SU-DHL-6 (cell line): ENCODE results near the gene LRRTM4.

Source experiments
- H2AFZ ChIP-seq: fragments of 200-600 bp; sonication (generic); 2 replicates; pipeline ENCODE4 v1.6.1; 2014; ENCODE audit warnings: low read depth, mild to moderate bottlenecking, moderate library complexity, mixed read lengths, antibody characterized with exemption, low read length; ENCODE audit not compliant: severe bottlenecking
- H3F3A ChIP-seq: fragments of 200-600 bp; shearing (Covaris generic); 2 replicates; pipeline ENCODE4 v1.6.0; 2016; ENCODE audit warnings: antibody characterized with exemption, mild to moderate bottlenecking; ENCODE audit not compliant: insufficient read depth
- H3K27ac ChIP-seq: fragments of 200-600 bp; sonication (generic); 2 replicates; pipeline ENCODE4 v1.5.1; 2016; ENCODE audit warnings: low read depth, mild to moderate bottlenecking, low read length, moderate library complexity, mixed read lengths
- H3K27me3 ChIP-seq: fragments of 200-600 bp; sonication (generic), shearing (Covaris generic); 2 replicates; pipeline ENCODE4 v1.6.0; 2014; ENCODE audit warnings: mild to moderate bottlenecking, low read length
- H3K36me3 ChIP-seq: fragments of 200-600 bp; sonication (generic); 2 replicates; pipeline ENCODE4 v1.6.1; 2014; ENCODE audit warnings: mild to moderate bottlenecking, low read length, mixed read lengths
- H3K4me2 ChIP-seq: fragments of 300-600, 200-600 bp; shearing (Covaris generic), sonication (generic); 2 replicates; pipeline ENCODE4 v1.6.0; 2014; ENCODE audit warnings: low read length, low read depth, mild to moderate bottlenecking; ENCODE audit not compliant: poor library complexity, severe bottlenecking
- H3K4me3 ChIP-seq: fragments of 200-600 bp; sonication (generic); 2 replicates; pipeline ENCODE4 v1.5.1; 2014; ENCODE audit warnings: antibody characterized with exemption, low read length, mild to moderate bottlenecking, mixed read lengths; ENCODE audit not compliant: insufficient read depth, poor library complexity, severe bottlenecking
- H3K79me2 ChIP-seq: fragments of 200-600 bp; sonication (generic); 2 replicates; pipeline ENCODE4 v1.6.1; 2014; ENCODE audit warnings: mild to moderate bottlenecking, low read length, moderate library complexity; ENCODE audit not compliant: insufficient read depth
- H3K9ac ChIP-seq: fragments of 200-600 bp; sonication (generic); 2 replicates; pipeline ENCODE4 v1.7.0; 2014; ENCODE audit warnings: mild to moderate bottlenecking, low read length
- H3K9me2 ChIP-seq: fragments of 200-600 bp; sonication (generic); replicated peaks from 2 replicates; pipeline ENCODE4 v1.6.1; 2014; ENCODE audit warnings: low read length; ENCODE audit not compliant: insufficient read depth
- H3K9me3 ChIP-seq: fragments of 200-600 bp; sonication (generic); 2 replicates; pipeline ENCODE4 v1.6.1; 2014; ENCODE audit warnings: low read length, mixed read lengths; ENCODE audit not compliant: insufficient read depth
- H4K20me1 ChIP-seq: fragments of 200-600 bp; sonication (generic); 2 replicates; pipeline ENCODE4 v1.6.1; 2014; ENCODE audit warnings: low read depth, mild to moderate bottlenecking, antibody characterized with exemption, low read length, moderate library complexity, mixed read lengths
- EZH2phosphoT487 ChIP-seq: fragments of 200-600 bp; sonication (generic), shearing (Covaris generic); conservative IDR thresholded peaks from 2 replicates; pipeline ENCODE4 v1.6.1; 2018; ENCODE audit warnings: mild to moderate bottlenecking, antibody characterized with exemption, low read length, moderate library complexity, mixed read lengths
- TF ChIP-seq, protein P1 (sequence below): fragments of 200-600 bp; sonication (generic); IDR thresholded peaks from one replicate; pipeline ENCODE4 v1.5.1; 2017; ENCODE audit warnings: antibody characterized with exemption, mild to moderate bottlenecking, low read length, moderate library complexity; ENCODE audit not compliant: insufficient read depth, poor library complexity, severe bottlenecking

LRRTM4 gene

DNA sequence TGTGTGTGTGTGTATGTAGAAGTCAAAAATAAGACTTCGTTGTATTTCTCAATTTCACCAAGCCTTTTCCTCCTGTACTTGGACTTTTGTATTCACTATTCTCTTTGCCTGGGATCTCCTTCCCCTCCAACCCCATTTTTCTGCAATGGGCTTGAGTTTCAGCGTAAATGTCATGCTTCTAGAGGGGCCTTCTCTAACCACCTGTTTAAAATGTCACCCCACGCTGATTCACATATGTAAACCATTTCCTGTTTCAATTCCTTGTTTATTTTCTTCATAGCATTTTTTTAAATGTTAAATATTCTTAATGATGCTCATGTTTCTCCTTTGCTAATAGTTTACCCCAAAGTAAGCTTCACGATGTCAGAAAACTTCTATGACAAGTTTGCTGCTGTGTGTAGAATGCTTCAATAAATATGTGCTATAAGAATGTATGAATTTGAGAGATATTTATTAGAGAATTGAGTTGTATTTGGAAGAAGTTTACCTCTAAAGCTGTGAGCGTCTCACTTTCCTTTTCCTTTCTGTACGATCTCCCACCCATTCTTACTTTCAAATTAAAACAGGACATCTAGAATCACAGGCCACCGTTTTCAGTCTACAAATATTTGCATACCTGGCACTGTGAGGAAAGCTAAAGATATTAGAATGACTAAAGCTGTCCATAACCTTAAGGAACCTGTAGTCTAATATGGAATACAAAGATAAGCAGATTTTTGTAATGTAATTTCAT, 762.4 kb downstream of the LRRTM4 start:
- H3K4me2 ChIP-seq, result peak overlapping the region; percentile 86
- no peaks in the 10 kb centered on the region for H4K20me1 ChIP-seq
- no peaks in the 10 kb centered on the region for H3K9me2 ChIP-seq
- TF ChIP-seq EZH2phosphoT487, result no peak
- no peaks in the 10 kb centered on the region for H3K36me3 ChIP-seq
- H3K9me3 ChIP-seq, result no peaks in the 10 kb centered on the region
- no peaks in the 10 kb centered on the region for H3K27me3 ChIP-seq
- peak overlapping the region; percentile 88 for H3K27ac ChIP-seq
- H3K79me2 ChIP-seq, result no peaks in the 10 kb centered on the region
- H3F3A ChIP-seq, result peaks cover 11% of the 10 kb centered on the region
- H3K9ac ChIP-seq, result peak overlapping the region; percentile 42
- H3K4me3 ChIP-seq, result peak overlapping the region; percentile 35
- peak overlapping the region; percentile 96 for H2AFZ ChIP-seq

DNA sequence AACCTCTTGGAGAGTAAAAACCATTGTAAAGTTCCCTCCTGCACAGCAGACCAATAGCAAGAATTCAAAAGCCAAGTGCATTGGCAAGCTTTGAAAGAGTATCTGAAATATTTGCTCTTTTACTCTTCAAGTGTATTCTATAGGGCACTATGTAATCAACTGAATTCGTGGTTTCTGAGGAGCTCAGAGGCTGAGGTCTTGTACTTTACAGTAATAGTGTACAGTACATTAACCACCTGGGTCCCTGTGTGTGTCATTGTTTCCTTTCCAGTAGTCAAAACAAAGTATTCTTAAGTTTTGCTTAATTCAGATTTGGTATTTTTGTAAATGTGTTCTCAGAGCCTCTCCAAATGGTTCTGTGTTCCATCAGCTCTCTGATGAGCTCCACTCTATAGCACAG, 769.7 kb downstream of the LRRTM4 start:
- no peaks in the 10 kb centered on the region for H3K9me2 ChIP-seq
- H3K4me3 ChIP-seq, result no peak overlapping the region
- TF ChIP-seq, protein P1, sequence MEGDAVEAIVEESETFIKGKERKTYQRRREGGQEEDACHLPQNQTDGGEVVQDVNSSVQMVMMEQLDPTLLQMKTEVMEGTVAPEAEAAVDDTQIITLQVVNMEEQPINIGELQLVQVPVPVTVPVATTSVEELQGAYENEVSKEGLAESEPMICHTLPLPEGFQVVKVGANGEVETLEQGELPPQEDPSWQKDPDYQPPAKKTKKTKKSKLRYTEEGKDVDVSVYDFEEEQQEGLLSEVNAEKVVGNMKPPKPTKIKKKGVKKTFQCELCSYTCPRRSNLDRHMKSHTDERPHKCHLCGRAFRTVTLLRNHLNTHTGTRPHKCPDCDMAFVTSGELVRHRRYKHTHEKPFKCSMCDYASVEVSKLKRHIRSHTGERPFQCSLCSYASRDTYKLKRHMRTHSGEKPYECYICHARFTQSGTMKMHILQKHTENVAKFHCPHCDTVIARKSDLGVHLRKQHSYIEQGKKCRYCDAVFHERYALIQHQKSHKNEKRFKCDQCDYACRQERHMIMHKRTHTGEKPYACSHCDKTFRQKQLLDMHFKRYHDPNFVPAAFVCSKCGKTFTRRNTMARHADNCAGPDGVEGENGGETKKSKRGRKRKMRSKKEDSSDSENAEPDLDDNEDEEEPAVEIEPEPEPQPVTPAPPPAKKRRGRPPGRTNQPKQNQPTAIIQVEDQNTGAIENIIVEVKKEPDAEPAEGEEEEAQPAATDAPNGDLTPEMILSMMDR, result no peak
- no peak for TF ChIP-seq EZH2phosphoT487
- H3K4me2 ChIP-seq, result no peak overlapping the region
- no peaks in the 10 kb centered on the region for H3K27me3 ChIP-seq
- no peaks in the 10 kb centered on the region for H4K20me1 ChIP-seq
- no peak overlapping the region for H3K27ac ChIP-seq
- no peaks in the 10 kb centered on the region for H3K36me3 ChIP-seq
- H3F3A ChIP-seq, result no peaks in the 10 kb centered on the region
- no peaks in the 10 kb centered on the region for H3K9me3 ChIP-seq
- H3K9ac ChIP-seq, result no peak overlapping the region
- no peaks in the 10 kb centered on the region for H3K79me2 ChIP-seq
- H2AFZ ChIP-seq, result no peak overlapping the region

DNA sequence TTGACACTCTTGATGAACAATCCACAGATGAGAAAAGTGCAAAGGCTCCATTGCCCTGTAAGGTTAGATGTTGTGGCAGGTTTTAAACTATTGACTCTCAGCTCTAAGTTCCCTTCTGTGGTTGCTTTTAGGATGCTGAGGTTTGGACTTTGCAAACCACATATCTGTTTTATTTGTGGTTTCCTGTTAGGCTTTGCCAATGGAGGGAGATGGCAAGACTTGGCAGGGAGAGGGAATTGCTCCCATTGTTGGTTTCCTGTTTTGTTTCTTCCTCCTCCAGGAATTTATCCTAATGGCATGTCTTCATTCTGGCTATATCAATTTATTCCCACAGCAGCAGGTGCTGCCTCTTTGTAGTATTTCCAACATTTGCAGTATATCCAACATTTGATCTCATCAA, 772.3 kb downstream of the LRRTM4 start:
- no peaks in the 10 kb centered on the region for H3K79me2 ChIP-seq
- H3F3A ChIP-seq, result no peaks in the 10 kb centered on the region
- TF ChIP-seq, protein P1, result no peak
- TF ChIP-seq EZH2phosphoT487, result no peak
- H3K9me3 ChIP-seq, result no peaks in the 10 kb centered on the region
- no peak overlapping the region for H3K4me2 ChIP-seq
- H3K27ac ChIP-seq, result no peak overlapping the region
- H3K27me3 ChIP-seq, result no peaks in the 10 kb centered on the region
- no peaks in the 10 kb centered on the region for H3K9me2 ChIP-seq
- H3K36me3 ChIP-seq, result no peaks in the 10 kb centered on the region
- no peak overlapping the region for H2AFZ ChIP-seq
- no peak overlapping the region for H3K4me3 ChIP-seq
- no peaks in the 10 kb centered on the region for H4K20me1 ChIP-seq
- no peak overlapping the region for H3K9ac ChIP-seq

DNA sequence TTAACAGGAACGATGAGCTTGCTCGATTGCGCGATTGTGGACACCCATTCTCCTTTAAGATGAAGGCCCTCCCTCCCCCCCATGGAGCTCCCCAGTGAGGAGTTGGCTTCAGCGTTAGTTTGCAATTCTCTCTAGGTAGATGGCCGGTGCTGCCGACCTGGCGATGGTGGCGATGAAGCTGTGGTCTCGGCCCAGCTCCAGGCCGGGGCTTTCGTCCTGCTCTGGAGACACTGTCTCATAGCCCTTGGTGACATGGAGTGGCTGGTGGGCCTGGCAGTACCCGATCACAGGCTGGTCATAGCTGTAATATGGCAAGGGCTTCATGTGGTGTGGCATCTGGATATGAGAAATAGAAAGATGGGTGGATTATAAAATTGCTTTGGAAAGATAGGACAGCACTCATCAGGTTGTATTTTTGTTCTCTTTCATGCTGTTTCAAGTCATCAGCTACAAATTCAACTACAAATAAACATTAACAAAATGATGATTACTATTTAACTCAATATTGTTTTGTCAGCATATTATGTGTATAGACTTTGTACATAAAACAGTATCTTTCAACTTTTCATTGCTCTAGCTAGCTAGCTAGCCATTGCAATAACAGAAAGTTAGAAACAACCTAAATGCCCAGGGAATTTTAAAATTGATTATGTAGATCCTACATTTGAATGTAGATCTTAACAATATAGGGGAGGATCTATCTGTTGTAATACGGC, 773.4 kb downstream of the LRRTM4 start:
- no peak overlapping the region for H2AFZ ChIP-seq
- no peaks in the 10 kb centered on the region for H3K79me2 ChIP-seq
- H3K9ac ChIP-seq, result no peak overlapping the region
- H3K4me2 ChIP-seq, result no peak overlapping the region
- no peaks in the 10 kb centered on the region for H3K9me2 ChIP-seq
- H3K9me3 ChIP-seq, result no peaks in the 10 kb centered on the region
- H3K4me3 ChIP-seq, result no peak overlapping the region
- H3K36me3 ChIP-seq, result no peaks in the 10 kb centered on the region
- H3F3A ChIP-seq, result no peaks in the 10 kb centered on the region
- H3K27me3 ChIP-seq, result no peaks in the 10 kb centered on the region
- no peaks in the 10 kb centered on the region for H4K20me1 ChIP-seq
- no peak overlapping the region for H3K27ac ChIP-seq
- TF ChIP-seq, protein P1, result no peak
- no peak for TF ChIP-seq EZH2phosphoT487
